Measurements from ENCODE around the gene RAB11B.
"Not testable (repeated sequence)": the region's sequence is repeated elsewhere in the genome, so short reads cannot be mapped to it uniquely, and the experiment has no call there.

The RAB11B gene

GRCh38 chr19:8441725-8442544 is 51.8 kb downstream of the RAB11B start:
- Histone ChIP-seq H3K9me3 (no peaks in the 10 kb centered on the region), H3K36me3 (peaks cover 22% of the 10 kb centered on the region), H3K27me3 (no peaks in the 10 kb centered on the region), H3K4me3 (ENCODE audit: low read depth in 1 of 2, low read length in 1 of 2) (no peak overlapping the region), H3K27ac (no peak overlapping the region), H3K4me1 (ENCODE audit: control insufficient read depth in 1 of 2, insufficient read depth in 1 of 2, low read depth in 1 of 2, low read length in 1 of 2) (peaks cover 23 to 24% of the 10 kb centered on the region in 2 experiments)
- TF ChIP-seq CTCF (IDR thresholded peaks at IDR 0.05), result no peak

- peaks cover 28 to 41% of the 10 kb centered on the region in 2 experiments for H3K4me1 ChIP-seq (ENCODE audit: control insufficient read depth in 1 of 2, insufficient read depth in 1 of 2, low read depth in 1 of 2, low read length in 1 of 2)
- peak overlapping the region; percentile 90 for H3K27ac ChIP-seq
- not testable (repeated sequence) for H3K27me3 ChIP-seq, H3K36me3 ChIP-seq, H3K9me3 ChIP-seq
- peak overlapping the region; percentile 95 to 98 for H3K4me3 ChIP-seq (ENCODE audit: low read depth in 1 of 2, low read length in 1 of 2)
Observed at GRCh38 chr19:8444140-8444676, 54.0 kb downstream of the RAB11B start.

- no peaks in the 10 kb centered on the region for H3K27me3 ChIP-seq
- H3K27ac ChIP-seq, result peak within 1 kb of the TSS; percentile 90
- H3K4me1 ChIP-seq (ENCODE audit: control insufficient read depth in 1 of 2, insufficient read depth in 1 of 2, low read depth in 1 of 2, low read length in 1 of 2), result peaks cover 28 to 42% of the 10 kb centered on the region in 2 experiments
- H3K36me3 ChIP-seq, result peaks cover 6% of the 10 kb centered on the region
- H3K4me3 ChIP-seq (ENCODE audit: low read depth in 1 of 2, low read length in 1 of 2), result peak within 1 kb of the TSS; percentile 95 to 98
- H3K9me3 ChIP-seq, result no peaks in the 10 kb centered on the region
- peak; percentile 32 for TF ChIP-seq CTCF (IDR thresholded peaks at IDR 0.05)
Observed at GRCh38 chr19:8444677-8445487, 54.7 kb downstream of the RAB11B start, which contains the start of gene HNRNPM. TSS of gene HNRNPM (plus strand) at chr19:8444975. CDS start at chr19:8444999, 24 bp downstream.

GRCh38 chr19:8445488-8446001 is 55.4 kb downstream of the RAB11B start:
- Histone ChIP-seq H3K27ac (peak overlapping the region; percentile 90), H3K36me3 (peaks cover 6% of the 10 kb centered on the region), H3K9me3 (no peaks in the 10 kb centered on the region), H3K4me1 (ENCODE audit: control insufficient read depth in 1 of 2, insufficient read depth in 1 of 2, low read depth in 1 of 2, low read length in 1 of 2) (peaks cover 28 to 42% of the 10 kb centered on the region in 2 experiments), H3K27me3 (no peaks in the 10 kb centered on the region), H3K4me3 (ENCODE audit: low read depth in 1 of 2, low read length in 1 of 2) (peak overlapping the region; percentile 95 to 98)
- TF ChIP-seq CTCF (IDR thresholded peaks at IDR 0.05), result no peak

- Histone ChIP-seq H3K36me3 (peaks cover 6% of the 10 kb centered on the region), H3K27me3 (no peaks in the 10 kb centered on the region), H3K4me3 (ENCODE audit: low read depth in 1 of 2, low read length in 1 of 2) (peak overlapping the region; percentile 95 to 98), H3K4me1 (ENCODE audit: control insufficient read depth in 1 of 2, insufficient read depth in 1 of 2, low read depth in 1 of 2, low read length in 1 of 2) (peaks cover 28 to 42% of the 10 kb centered on the region in 2 experiments), H3K9me3 (no peaks in the 10 kb centered on the region), H3K27ac (peak overlapping the region; percentile 90)
- no peak for TF ChIP-seq CTCF (IDR thresholded peaks at IDR 0.05)
Observed at GRCh38 chr19:8446061-8446709, 56.0 kb downstream of the RAB11B start.
